ENCODE data around the gene IGSF8. TPM values are rescaled to one million over a fixed set of nuclear protein-coding genes. Genes with fewer than 3 reads are reported as not detected.
"Not testable (repeated sequence)": the region's sequence is repeated elsewhere in the genome, so short reads cannot be mapped to it uniquely, and the experiment has no call there.

Gene IGSF8
- total and polyA plus RNA-seq, 2 donors (not counting 1 experiment from before 2014, with no cell fraction given) = 6.5 to 24.4 TPM

- H3K4me2 ChIP-seq (ENCODE audit: extremely low read depth, insufficient read depth, low read length) = no peak overlapping the region
- H2AFZ ChIP-seq (ENCODE audit: low read length) = no peak overlapping the region
- TF ChIP-seq CTCF (conservative IDR thresholded peaks at IDR 0.05 in 1 of 2, IDR thresholded peaks at IDR 0.05 in 1 of 2; ENCODE audit: low read depth in 1 of 2, low read length in 2 of 2) = no peak
- TF ChIP-seq EZH2 (IDR thresholded peaks at IDR 0.05; ENCODE audit: low read length, missing control alignments) = no peak
- no peak overlapping the region for H3K27ac ChIP-seq (ENCODE audit: insufficient read depth, low read length)
- H3K4me1 ChIP-seq (ENCODE audit: control insufficient read depth, extremely low read depth, insufficient read depth, low read length) = no peaks in the 10 kb centered on the region
- H3K9ac ChIP-seq (ENCODE audit: insufficient read depth, low read length) = no peak overlapping the region
- H3K79me2 ChIP-seq (ENCODE audit: control insufficient read depth, insufficient read depth, low read length) = no peaks in the 10 kb centered on the region
- H3K27me3 ChIP-seq (ENCODE audit: control insufficient read depth, insufficient read depth, low read length) = peaks cover 33% of the 10 kb centered on the region
- H3K4me3 ChIP-seq (replicated peaks in 1 of 4; ENCODE audit: control extremely low read depth in 1 of 4, insufficient read depth in 1 of 4, low read depth in 3 of 4, low read length in 4 of 4) = no peak overlapping the region
- no peak for DNase-seq (ENCODE audit: low read depth in 2 of 2)
- H3K36me3 ChIP-seq (ENCODE audit: control insufficient read depth, insufficient read depth, low read length) = no peaks in the 10 kb centered on the region
- no peaks in the 10 kb centered on the region for H3K9me3 ChIP-seq (ENCODE audit: control insufficient read depth, insufficient read depth, low read depth, low read length)
- H4K20me1 ChIP-seq (ENCODE audit: control insufficient read depth, extremely low read depth, insufficient read depth, low read length) = no peaks in the 10 kb centered on the region
These were observed 45.5 kb downstream of the IGSF8 start for GRCh38 chr1:160052936-160053335.

- H4K20me1 ChIP-seq (ENCODE audit: control insufficient read depth, extremely low read depth, insufficient read depth, low read length) = no peaks in the 10 kb centered on the region
- no peaks in the 10 kb centered on the region for H3K36me3 ChIP-seq (ENCODE audit: control insufficient read depth, insufficient read depth, low read length)
- no peak for TF ChIP-seq EZH2 (IDR thresholded peaks at IDR 0.05; ENCODE audit: low read length, missing control alignments)
- no peak for TF ChIP-seq CTCF (conservative IDR thresholded peaks at IDR 0.05 in 1 of 2, IDR thresholded peaks at IDR 0.05 in 1 of 2; ENCODE audit: low read depth in 1 of 2, low read length in 2 of 2)
- no peak overlapping the region for H3K27ac ChIP-seq (ENCODE audit: insufficient read depth, low read length)
- no peak overlapping the region for H2AFZ ChIP-seq (ENCODE audit: low read length)
- no peak overlapping the region for H3K4me3 ChIP-seq (replicated peaks in 1 of 4; ENCODE audit: control extremely low read depth in 1 of 4, insufficient read depth in 1 of 4, low read depth in 3 of 4, low read length in 4 of 4)
- no peaks in the 10 kb centered on the region for H3K9me3 ChIP-seq (ENCODE audit: control insufficient read depth, insufficient read depth, low read depth, low read length)
- no peak overlapping the region for H3K9ac ChIP-seq (ENCODE audit: insufficient read depth, low read length)
- H3K4me1 ChIP-seq (ENCODE audit: control insufficient read depth, extremely low read depth, insufficient read depth, low read length) = no peaks in the 10 kb centered on the region
- H3K4me2 ChIP-seq (ENCODE audit: extremely low read depth, insufficient read depth, low read length) = no peak overlapping the region
- DNase-seq (ENCODE audit: low read depth in 2 of 2) = no peak
- no peaks in the 10 kb centered on the region for H3K79me2 ChIP-seq (ENCODE audit: control insufficient read depth, insufficient read depth, low read length)
- peaks cover 26% of the 10 kb centered on the region for H3K27me3 ChIP-seq (ENCODE audit: control insufficient read depth, insufficient read depth, low read length)
These were observed 47.8 kb downstream of the IGSF8 start for GRCh38 chr1:160050619-160051018.

GRCh38 chr1:160050182-160050581 is 48.2 kb downstream of the IGSF8 start:
- H3K27me3 ChIP-seq (ENCODE audit: control insufficient read depth, insufficient read depth, low read length) = peaks cover 24% of the 10 kb centered on the region
- H3K27ac ChIP-seq (ENCODE audit: insufficient read depth, low read length); DNase-seq (ENCODE audit: low read depth in 2 of 2): not testable (repeated sequence)

More at GRCh38 chr1:160050182-160050581, 48.2 kb downstream of the IGSF8 start:
- H3K4me3 ChIP-seq (replicated peaks in 1 of 4; ENCODE audit: control extremely low read depth in 1 of 4, insufficient read depth in 1 of 4, low read depth in 3 of 4, low read length in 4 of 4); H2AFZ ChIP-seq (ENCODE audit: low read length); H3K9ac ChIP-seq (ENCODE audit: insufficient read depth, low read length); H4K20me1 ChIP-seq (ENCODE audit: control insufficient read depth, extremely low read depth, insufficient read depth, low read length); H3K36me3 ChIP-seq (ENCODE audit: control insufficient read depth, insufficient read depth, low read length); H3K4me1 ChIP-seq (ENCODE audit: control insufficient read depth, extremely low read depth, insufficient read depth, low read length); H3K9me3 ChIP-seq (ENCODE audit: control insufficient read depth, insufficient read depth, low read depth, low read length); H3K4me2 ChIP-seq (ENCODE audit: extremely low read depth, insufficient read depth, low read length); H3K79me2 ChIP-seq (ENCODE audit: control insufficient read depth, insufficient read depth, low read length): not testable (repeated sequence)

Data from fibroblast of lung (primary cell).